ENCODE measurements around the gene CARD16. TPM values are rescaled to one million over a fixed set of nuclear protein-coding genes. Genes with fewer than 3 reads are reported as not detected.
"Not testable (repeated sequence)": the region's sequence is repeated elsewhere in the genome, so short reads cannot be mapped to it uniquely, and the experiment has no call there.

The CARD16 gene
- total RNA-seq (2014; rRNA removed; shearing (Covaris generic)), result 18.9 and 23.4 TPM in 2 replicates

GRCh38 chr11:105044557-105045524 is at the start of gene CARD16:
Gene CARD16 (minus strand): TSS chr11:105045335. CDS start chr11:105045297, 38 bp downstream.
- peak; percentile 64 for DNase-seq (ENCODE audit: low read depth)

- peak; percentile 91 for DNase-seq (ENCODE audit: low read depth)
Observed at GRCh38 chr11:105092256-105093239, 47.4 kb upstream of the CARD16 start.

GRCh38 chr11:105081412-105082150 is 36.4 kb upstream of the CARD16 start:
- DNase-seq (ENCODE audit: low read depth), result no peak

GRCh38 chr11:105080171-105080906 is 35.2 kb upstream of the CARD16 start:
- not testable (repeated sequence) for DNase-seq (ENCODE audit: low read depth)

- no peak for DNase-seq (ENCODE audit: low read depth)
Observed at GRCh38 chr11:105078283-105078682, 33.1 kb upstream of the CARD16 start.

- DNase-seq (ENCODE audit: low read depth), result not testable (repeated sequence)
Observed at GRCh38 chr11:105077141-105077790, 32.1 kb upstream of the CARD16 start.

GRCh38 chr11:105074166-105074530 is 29.0 kb upstream of the CARD16 start:
- no peak for DNase-seq (ENCODE audit: low read depth)

- DNase-seq (ENCODE audit: low read depth), result no peak
Observed at GRCh38 chr11:105073456-105074165, 28.5 kb upstream of the CARD16 start.

- DNase-seq (ENCODE audit: low read depth), result not testable (repeated sequence)
Observed at GRCh38 chr11:105072080-105072479, 26.9 kb upstream of the CARD16 start.

GRCh38 chr11:105071089-105071732 is 26.1 kb upstream of the CARD16 start:
- no peak for DNase-seq (ENCODE audit: low read depth)

- no peak for DNase-seq (ENCODE audit: low read depth)
Observed at GRCh38 chr11:105070306-105070705, 25.2 kb upstream of the CARD16 start.

- DNase-seq (ENCODE audit: low read depth), result peak; percentile 45
Observed at GRCh38 chr11:105069749-105070148, 24.6 kb upstream of the CARD16 start.

GRCh38 chr11:105063245-105063941 is 18.3 kb upstream of the CARD16 start:
- not testable (repeated sequence) for DNase-seq (ENCODE audit: low read depth)

GRCh38 chr11:105057432-105057831 is 12.3 kb upstream of the CARD16 start:
- DNase-seq (ENCODE audit: low read depth), result no peak

- no peak for DNase-seq (ENCODE audit: low read depth)
Observed at GRCh38 chr11:105056446-105056845, 11.3 kb upstream of the CARD16 start.

- DNase-seq (ENCODE audit: low read depth), result no peak
Observed at GRCh38 chr11:105054723-105055493, 9.8 kb upstream of the CARD16 start.

- DNase-seq (ENCODE audit: low read depth), result no peak
Observed at GRCh38 chr11:105052487-105052886, 7.4 kb upstream of the CARD16 start.

GRCh38 chr11:105051559-105051958 is 6.4 kb upstream of the CARD16 start:
- no peak for DNase-seq (ENCODE audit: low read depth)
